ENCODE measurements around the gene TTC21A. TPM values are rescaled to one million over a fixed set of nuclear protein-coding genes. Genes with fewer than 3 reads are reported as not detected.

The TTC21A gene
- total RNA-seq = 1.7 and 1.8 TPM in 2 replicates

GRCh38 chr3:39107388-39108199 is at the start of gene TTC21A, which contains the start of gene GORASP1:
TSS of gene TTC21A (plus strand) at chr3:39107680. CDS start at chr3:39107838, 158 bp downstream.
TSS of gene GORASP1 (minus strand) at chr3:39107627. CDS start at chr3:39107541, 86 bp downstream.

Other genes with a start within 250 kb of the TTC21A start
- gene SCN11A, start 55.7 kb upstream of the TTC21A start, total RNA-seq = 0.09 TPM in 1 of 2 replicates, not detected in the other
- 26.4 and 33.6 TPM in 2 replicates for gene WDR48, start 55.7 kb upstream of the TTC21A start, total RNA-seq
- gene GORASP1, start 53 bp upstream of the TTC21A start, total RNA-seq = 27.5 and 40.8 TPM in 2 replicates
- 13.0 and 16.4 TPM in 2 replicates for gene CSRNP1, start 45.9 kb downstream of the TTC21A start, total RNA-seq
- not detected in 2 replicates for gene XIRP1, start 84.9 kb downstream of the TTC21A start, total RNA-seq
- gene CX3CR1, start 172.4 kb downstream of the TTC21A start, total RNA-seq = not detected in 2 replicates
- not detected in 2 replicates for gene CCR8, start 222.0 kb downstream of the TTC21A start, total RNA-seq

Data from endothelial cell of coronary artery (primary cell).